GM18907 (cell line): ENCODE results near the gene MYL12A.
"Not testable (repeated sequence)": the region's sequence is repeated elsewhere in the genome, so short reads cannot be mapped to it uniquely, and the experiment has no call there.

Experiments used
- ATAC-seq: cut with Tn5 transposase; IDR thresholded peaks from one replicate; pipeline ENCODE4 v1.9.1; 2021; ENCODE audit warnings: mild to moderate bottlenecking, moderate library complexity; ENCODE audit not compliant: unreplicated experiment

Gene MYL12A

GRCh38 chr18:3247240-3248061 is at the start of gene MYL12A:
Gene MYL12A (plus strand): TSS chr18:3247801. CDS start chr18:3253248, 5,447 bp downstream.
- peak; percentile 88 for ATAC-seq

GRCh38 chr18:3198260-3198860 is 49.2 kb upstream of the MYL12A start:
- ATAC-seq, result not testable (repeated sequence)

- no peak for ATAC-seq
Measured at GRCh38 chr18:3199942-3200645, 47.5 kb upstream of the MYL12A start.

- ATAC-seq, result no peak
Measured at GRCh38 chr18:3205239-3205638, 42.4 kb upstream of the MYL12A start.

GRCh38 chr18:3207565-3207964 is 40.0 kb upstream of the MYL12A start:
- no peak for ATAC-seq

GRCh38 chr18:3209859-3210569 is 37.6 kb upstream of the MYL12A start:
- peak; percentile 96 for ATAC-seq

- no peak for ATAC-seq
Measured at GRCh38 chr18:3211236-3211992, 36.2 kb upstream of the MYL12A start.

GRCh38 chr18:3212657-3213056 is 34.9 kb upstream of the MYL12A start:
- no peak for ATAC-seq

GRCh38 chr18:3213300-3214059 is 34.1 kb upstream of the MYL12A start:
- no peak for ATAC-seq

GRCh38 chr18:3214855-3215637 is 32.6 kb upstream of the MYL12A start:
- ATAC-seq, result no peak

GRCh38 chr18:3216987-3217386 is 30.6 kb upstream of the MYL12A start:
- ATAC-seq, result no peak

GRCh38 chr18:3217948-3218647 is 29.5 kb upstream of the MYL12A start:
- ATAC-seq, result no peak

GRCh38 chr18:3218819-3219218 is 28.8 kb upstream of the MYL12A start:
- no peak for ATAC-seq

GRCh38 chr18:3219241-3219630 is 28.4 kb upstream of the MYL12A start:
- no peak for ATAC-seq

- ATAC-seq, result no peak
Measured at GRCh38 chr18:3219631-3220335, 27.8 kb upstream of the MYL12A start, which contains the start of gene MYOM1. Gene MYOM1 (minus strand): TSS chr18:3219968. CDS start chr18:3215223, 4,745 bp downstream.

- ATAC-seq, result not testable (repeated sequence)
Measured at GRCh38 chr18:3220868-3221267, 26.7 kb upstream of the MYL12A start.

GRCh38 chr18:3221496-3221895 is 26.1 kb upstream of the MYL12A start:
- no peak for ATAC-seq

- no peak for ATAC-seq
Measured at GRCh38 chr18:3223356-3223755, 24.2 kb upstream of the MYL12A start.
